Kidney tubule cell (primary cell): Measurements from ENCODE around the gene CDKN1C.

Experiments
- DNase-seq: peaks from one replicate; pipeline ENCODE4 v3.0.0-alpha.2; 2018; ENCODE audit warnings: low spot score

The CDKN1C gene

DNA sequence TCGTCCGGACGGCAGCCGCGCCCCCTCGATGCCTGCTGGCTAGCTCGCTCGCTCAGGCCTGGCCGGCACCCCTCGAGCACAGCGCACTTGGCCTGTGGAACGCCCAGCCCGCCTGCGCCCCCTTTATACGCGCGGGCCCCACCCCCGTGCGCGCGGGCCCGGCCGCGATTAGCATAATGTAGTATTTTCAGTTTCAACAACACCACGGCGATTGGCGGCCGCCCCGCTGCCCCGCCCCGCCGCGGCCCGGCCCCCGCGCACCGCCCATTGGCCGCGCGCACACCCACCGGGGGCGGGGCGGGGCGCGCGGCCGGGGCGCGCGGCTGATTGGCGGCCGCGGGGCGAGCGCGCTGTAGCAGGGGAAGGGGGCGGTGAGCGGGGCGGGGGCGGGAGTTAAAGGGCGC is at the start of gene CDKN1C:
Gene CDKN1C (minus strand): TSS at position 98 of the 404 bp plus-strand sequence. CDS start 319 bp downstream, outside the sequence.
- peak; percentile 80 for DNase-seq

DNA sequence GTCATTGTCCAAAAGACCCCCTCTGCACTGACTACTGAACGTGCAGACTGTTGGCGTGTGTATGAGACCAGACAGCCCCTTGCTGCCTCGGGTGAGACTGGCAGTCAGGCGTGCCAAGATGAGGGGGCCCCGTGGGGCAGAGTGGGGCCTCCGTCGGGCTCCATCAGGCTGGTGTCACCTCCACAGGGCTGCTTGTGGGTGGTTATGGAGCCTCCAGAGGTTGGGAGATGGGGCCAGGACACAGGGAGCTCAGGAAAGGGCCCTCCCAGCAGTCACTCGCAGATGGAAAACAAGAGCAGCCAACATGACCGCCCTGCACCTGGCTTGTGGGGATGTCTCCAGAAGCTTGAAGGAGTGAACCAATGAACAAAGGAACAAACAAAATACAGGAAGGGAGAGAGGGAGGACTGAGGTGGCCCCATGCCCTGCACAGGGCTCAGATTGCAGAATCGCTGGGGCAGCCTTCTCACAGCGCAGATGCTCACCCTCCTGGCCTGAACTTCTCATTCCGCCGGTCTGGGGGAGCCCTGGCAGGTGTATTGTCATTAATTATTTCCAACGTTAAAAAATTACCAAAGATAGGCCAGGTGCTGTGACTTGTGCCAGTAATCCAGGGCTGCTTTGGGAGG is 49.1 kb upstream of the CDKN1C start:
- DNase-seq = no peak

DNA sequence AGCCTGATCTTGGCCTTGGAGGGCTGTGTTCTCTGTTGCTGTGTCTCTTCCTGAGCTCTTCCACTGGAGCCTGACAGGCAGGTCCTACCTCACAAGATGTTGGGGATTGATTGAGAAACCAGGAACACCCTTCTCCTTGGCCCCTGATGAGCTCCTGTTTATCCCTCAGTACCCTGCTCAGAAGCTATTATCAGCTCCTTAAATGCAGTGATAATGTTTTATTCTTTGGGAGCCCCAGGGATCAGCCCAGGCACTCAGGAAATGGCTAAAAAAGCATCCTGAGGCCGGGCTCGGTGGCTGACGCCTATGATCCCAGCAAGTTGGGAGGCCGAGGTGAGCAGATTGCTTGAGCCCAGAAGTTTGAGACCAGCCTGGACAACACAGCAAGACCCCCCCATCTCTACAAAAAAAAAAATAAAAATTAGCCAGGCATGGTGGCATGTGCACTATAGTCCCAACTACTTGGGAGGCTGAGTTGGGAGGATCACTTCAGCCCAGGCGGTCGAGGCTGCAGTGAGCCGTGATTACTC is 48.5 kb upstream of the CDKN1C start:
- DNase-seq = no peak

DNA sequence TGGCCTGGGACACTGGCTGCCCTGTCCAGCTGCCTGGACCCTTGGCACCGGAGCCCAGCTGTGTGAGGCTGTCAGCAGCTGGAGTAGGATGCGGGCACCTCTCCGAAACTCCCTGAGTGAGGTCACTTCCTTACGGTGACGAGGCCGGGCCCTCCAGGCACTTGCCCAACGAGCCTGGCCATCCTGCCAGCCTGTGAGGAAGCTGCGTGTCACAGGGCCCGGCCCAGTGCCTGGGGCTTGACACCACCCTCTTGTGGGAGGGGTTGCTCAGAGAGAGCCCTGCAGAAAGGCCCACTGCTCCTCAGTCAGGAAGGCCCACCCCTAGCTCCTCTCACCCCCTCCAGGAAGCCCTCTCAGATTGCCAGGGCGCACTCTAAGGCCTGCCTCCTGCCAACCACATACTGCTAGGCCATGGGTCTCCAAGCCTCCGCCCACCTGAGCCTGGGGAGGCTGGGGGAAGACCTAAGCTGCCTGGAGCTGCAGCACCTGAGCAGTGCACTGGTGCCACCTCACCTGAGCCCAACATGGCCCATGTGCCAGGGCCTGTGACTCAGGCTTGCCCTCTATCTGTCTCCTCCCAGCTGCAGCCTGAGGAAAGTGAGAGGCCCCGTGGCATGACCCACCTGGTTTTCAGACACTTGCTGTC is 47.9 kb upstream of the CDKN1C start:
- DNase-seq = peak; percentile 95

DNA sequence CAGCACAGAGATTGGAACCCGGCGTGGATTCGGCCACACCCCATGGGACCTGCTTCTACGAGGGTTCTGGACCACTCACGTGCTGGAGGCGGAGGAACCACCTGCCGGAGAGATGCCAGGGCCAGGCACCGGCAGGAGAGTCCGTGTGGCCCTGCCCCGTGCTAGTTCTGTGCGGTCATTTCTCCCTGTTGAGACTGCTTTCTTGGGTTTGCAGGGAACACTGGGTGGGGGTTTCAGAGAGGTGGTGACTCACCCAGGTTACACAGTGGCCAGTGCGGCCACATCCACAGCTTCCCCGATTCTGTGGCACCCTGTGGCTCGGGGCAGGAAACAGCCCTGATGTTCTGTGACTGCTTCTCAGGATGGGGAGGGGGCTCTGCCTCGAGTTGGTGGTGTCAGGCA is 47.3 kb upstream of the CDKN1C start:
- peak; percentile 74 for DNase-seq

DNA sequence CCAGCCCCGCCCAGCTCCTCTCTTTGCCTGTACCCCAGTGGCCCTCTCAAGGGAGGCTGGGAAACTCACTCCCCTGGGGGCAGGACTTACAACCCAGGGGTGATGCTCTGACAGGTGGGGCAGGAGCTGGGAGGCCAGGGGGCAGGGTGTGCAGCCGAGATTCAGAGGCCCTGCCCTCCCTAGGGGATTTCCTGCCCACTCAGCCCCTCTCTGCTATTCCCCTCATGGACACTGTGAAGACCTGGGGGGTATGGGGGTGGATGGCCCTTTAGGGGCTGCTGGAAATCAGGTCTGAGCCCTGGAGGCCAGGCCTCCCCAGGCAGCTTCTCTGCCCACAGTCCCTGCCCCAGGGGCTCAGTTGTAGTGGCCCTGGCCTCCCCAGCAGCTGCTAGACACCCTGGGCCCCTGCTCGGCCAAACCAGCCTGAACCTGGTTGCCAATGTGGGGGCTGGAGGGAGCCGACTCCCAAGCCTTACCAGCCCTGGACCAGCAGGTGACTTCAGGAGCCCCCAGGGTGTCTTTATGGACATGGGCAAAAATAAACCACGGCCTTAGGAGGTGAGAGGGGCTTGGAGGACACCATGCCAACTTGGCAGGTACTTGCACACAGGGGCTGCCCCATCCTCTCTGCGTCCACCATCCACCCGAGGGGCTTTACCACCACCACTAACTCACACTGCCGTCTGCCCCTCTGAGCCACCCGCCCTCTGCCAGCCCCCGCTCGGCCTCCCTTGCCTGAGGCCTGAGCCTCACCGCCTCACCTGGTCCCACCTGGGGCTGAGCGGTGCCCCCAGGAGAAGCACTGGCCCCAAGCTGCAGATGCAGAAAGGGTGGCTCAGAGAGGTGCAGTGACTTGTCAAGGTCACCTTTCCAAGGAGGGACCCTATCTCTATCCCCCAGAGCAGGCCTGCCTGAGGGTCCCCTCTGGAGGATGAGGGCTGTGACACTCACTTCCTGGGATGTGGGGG is 46.5 kb upstream of the CDKN1C start:
- DNase-seq = no peak

DNA sequence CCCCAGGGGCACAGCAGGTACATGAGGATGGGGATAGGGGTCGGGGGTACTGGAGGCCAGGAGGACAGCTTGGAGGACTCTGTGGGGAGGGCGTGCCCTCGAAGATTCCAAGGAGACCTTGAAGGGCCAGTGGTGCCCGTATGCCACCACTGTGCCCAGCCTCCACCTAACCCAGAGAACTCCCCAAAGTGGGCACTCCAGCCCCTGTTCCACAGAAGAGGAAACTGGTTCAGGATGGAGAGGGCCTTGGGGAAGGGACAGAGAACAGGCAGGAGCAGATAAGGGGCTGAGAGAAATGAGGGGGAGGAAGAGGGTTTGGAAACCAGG is 45.8 kb upstream of the CDKN1C start:
- DNase-seq = no peak

DNA sequence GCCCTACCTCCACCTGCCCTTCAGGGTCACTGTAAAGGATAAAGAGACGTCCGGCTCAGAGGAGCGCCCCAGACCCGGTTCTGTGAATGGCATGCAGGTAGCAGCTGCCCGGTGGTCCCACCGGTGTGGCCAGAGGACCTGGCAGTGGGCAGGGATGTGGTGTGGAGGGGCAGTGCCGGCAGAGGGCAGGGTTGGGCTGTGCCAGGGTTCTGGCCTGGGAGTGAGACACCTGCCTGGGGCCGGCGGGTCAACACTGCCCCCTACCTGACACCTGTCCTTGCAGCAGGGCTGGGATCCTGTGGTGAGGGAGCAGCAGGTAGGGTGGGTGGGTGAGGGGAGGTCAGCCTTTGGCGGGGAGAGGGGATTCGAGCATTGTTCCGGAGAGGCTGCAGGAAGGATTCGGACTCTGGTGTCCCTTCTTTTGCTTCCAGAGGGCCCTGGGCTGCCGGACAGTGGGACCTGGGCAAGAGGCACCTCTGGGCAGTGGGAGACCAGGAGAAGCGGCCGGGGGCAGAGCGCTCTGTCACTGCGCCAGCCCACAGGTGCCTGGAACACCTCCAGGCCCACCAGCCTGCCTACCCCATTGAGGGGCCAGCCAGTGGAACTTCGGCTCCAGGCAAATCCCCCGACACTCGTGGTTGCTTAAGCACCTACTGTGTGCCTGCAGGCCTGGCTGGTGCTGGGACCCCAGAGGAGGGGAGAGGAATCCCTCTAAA is 45.3 kb upstream of the CDKN1C start:
- peak; percentile 91 for DNase-seq

DNA sequence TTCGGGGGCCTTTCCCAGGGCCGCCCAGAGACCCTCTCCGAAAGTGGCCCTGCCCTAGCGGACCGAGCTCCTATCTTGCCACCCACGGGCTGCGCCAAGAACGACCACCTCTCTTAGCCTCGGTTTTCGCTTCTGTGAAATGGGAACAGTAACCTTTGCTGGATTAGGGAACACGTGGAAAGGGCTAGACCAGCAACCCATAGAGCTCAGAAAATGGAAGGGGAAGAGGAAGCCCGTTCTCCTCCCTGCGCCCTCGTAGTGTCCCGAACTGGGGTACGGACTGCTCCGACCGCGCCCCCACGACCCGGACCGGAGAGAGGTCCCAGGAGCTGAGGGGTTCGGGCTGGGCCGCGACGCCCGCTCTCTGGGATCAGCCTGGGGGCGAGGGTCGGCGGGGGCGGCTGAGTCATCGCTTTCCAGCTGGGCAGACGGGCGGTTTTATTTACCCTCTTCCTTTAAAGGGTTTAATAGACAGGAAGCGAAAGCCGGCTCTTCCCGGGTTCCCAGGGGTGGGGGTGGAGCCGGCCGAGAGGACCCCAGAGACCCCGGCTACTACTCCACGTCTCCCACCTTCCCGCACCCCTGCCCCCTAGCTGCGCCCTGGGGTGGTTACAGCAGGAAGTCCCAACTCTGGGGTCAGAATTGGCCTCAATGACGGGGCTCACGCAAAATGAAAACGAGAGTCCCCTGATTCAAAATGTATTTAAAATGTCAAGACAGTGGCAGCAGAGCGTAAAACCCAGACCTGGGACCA is 44.6 kb upstream of the CDKN1C start:
- DNase-seq = peak; percentile 74

DNA sequence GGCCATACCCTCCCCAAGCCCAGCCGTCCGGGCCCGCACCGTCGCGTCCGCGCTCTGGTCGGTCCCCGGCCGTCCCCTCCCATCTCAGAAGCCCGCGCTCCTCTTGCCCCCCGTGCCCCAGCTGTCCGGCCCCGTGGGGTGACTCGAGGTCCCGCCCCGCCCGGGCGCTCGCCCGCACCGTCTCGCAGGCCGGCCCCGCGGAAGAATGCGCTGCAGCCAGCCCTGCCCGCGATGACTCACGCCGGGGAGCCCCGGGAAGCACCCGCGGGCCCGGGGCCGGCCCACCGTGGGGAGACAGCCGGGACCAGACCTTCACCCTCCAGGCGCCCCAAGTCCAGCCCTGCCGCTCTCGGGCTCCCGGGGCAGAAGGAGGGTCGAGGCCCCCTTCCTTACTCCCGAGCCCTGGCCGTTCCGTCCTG is 44.0 kb upstream of the CDKN1C start:
- peak; percentile 83 for DNase-seq

DNA sequence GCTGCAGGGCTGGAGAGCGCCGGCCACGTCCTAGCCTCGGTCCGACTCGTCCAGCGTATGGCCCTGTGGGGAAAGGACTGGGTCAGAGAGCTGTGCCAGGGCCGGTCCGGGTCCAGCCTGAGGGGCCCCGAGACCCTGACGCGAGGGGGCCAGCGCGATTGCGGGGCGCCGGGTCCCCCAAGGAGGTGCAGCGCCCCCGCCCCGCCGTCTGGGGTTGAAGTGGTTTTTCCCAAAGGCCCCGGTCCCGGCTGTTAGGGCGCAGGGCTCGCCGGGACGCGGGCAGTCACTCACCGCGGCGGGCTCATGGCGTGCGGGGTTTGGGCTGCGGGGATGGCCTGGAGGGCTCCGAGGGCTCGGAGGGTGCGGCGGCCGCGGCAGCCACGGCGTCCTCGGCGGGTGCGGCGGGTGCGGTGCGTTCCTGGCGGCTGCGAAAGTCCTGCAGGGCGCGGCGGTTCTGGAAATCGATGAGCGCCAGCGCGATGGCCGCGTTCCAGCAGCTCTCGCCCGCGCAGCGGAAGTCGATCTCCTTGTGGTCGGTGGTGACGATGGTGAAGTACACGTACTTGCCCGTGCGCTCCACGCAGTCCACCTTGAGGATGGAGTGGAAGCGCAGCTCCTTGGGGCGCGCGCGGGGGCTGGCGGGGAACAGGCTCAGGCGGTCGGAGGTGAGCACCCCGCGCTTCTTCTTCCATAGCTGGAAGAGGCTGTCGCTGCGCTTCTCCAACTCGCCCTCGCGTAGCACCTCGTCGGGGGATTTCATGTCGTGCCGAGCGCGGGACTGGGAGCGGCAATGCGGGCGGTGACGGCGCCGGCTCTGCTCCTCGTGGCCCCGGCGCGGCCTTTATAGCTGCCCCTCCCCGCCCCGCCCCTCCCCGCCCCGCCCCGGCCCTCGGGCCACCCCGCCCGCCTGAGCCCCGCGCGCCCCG is 43.3 kb upstream of the CDKN1C start, which contains the start of gene PHLDA2:
Gene PHLDA2 (minus strand): TSS at position 816 of the 926 bp plus-strand sequence. CDS start 56 bp downstream, at position 760.
- DNase-seq = peak; percentile 81

DNA sequence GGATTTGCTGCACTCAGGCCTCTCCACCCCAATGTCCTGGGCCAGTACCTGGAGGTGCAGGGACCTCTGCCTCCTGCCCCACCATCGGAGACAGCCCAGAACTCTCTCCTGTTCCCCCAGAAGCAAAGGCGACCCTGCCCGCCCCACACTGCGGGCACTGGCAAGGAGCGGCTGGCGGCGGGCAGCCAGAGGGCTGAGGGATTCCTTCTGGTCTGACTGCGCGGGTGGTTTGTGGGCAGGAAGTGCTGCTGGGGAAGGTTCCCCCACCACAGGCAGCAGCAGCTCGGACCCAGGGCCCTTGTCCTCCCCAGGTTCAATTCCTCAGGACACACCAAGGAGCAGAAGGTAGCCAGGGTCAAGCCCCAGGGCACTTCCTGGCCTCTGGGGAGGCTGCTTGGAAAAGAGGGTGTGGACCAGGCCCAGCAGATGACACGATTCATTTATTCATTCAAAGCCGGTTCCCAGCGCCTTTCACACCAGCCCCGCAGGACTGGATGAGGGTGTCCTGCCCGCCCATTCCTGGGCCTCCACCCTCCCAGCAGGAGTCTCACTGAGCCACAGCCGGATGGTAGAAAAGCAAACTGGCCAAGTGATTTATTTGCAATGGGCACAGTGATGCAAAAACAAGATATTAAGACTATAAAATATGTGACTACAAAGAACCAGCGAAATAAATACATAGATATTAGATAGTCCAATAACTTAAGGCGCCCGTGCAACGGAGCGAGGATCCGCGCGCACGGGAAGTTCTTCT is 42.5 kb upstream of the CDKN1C start:
- peak; percentile 58 for DNase-seq

DNA sequence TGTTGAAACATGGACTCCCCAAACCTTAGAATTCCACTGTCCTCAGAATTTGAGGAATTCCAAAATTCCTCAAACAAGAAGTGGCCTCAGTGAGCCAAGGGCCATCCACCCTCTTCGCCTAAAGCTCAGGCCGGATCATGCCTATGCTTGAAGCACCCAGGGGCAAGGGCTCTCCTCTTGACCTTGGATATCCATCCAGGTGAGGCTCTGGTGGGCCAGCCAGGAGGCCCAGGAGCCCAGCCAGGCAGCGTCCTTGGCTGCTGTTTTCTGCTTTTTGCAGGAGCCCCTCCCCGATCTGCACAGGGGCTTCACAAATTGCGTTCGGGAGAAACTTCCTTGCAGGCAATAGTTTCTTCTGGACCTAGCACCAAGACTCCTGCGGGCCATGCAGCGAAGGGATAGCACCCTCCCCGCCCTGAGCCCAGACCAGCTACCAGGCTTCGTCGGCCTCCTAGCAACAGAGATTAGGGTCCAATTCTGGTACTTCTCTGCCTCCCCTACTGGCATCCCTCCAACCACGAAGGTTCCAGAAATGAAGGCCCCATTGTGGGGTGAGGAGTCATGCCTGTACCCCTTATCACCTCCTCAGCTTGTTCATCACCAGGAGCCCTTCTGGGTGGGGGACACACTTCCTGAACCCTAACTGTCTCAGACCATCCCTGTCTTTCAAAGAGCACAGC is 41.7 kb upstream of the CDKN1C start:
- no peak for DNase-seq

DNA sequence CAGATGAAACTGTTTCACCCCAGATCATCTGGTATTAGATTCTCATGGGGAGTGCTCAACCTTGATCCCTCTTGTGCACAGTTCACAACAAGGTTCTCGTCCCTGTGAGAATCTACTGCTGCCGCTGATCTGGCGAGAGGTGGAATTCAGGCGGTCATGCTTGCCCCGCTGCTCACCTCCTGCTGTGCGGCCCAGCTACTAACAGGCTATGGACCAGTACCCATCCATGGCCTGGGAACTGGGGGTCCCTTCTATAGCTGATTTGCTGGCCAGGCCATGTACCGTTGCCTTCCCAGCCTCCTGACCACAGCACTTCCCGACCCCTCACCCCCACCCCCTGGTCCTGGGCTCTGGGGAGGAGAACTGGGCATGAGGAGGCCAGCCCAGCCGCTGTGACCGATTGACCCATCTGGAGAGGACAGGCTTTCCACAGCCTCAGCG is 41.1 kb upstream of the CDKN1C start:
- no peak for DNase-seq

DNA sequence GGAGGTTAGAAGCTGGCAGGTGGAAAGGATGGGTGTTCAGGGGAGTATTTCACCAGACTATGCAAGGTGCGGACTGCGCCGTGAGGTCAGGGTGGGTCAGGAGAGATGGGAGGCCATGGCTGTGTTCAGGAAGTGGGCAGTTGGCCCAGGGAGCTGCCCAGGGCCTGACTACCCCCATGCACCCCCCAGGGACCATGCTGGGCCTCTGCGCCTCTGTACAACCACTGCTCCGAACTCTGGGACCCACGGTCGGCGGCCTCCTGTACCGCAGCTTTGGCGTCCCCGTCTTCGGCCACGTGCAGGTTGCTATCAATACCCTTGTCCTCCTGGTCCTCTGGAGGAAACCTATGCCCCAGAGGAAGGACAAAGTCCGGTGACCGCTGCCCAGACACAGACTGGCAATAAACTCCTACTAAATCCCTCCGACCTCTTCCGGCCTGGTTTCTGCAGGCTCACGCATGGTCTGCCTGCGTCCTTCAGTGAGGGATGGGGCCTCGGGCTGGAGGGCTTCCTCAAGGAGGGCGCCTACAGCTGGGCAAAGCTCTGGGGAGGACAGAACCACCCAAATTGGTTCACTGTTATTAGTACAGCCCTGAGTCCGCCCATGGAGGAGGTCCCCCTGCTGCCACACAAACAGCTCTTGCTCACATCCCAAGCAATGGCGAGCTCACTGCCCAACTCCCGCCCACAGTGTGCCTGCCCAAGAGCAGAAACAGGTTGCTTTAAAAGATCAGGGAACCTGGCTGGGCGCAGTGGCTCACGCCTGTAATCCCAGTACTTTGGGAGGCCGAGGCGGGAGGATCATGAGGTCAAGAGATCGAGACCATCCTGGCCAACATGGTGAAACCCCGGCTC is 39.5 kb upstream of the CDKN1C start:
- DNase-seq = no peak

DNA sequence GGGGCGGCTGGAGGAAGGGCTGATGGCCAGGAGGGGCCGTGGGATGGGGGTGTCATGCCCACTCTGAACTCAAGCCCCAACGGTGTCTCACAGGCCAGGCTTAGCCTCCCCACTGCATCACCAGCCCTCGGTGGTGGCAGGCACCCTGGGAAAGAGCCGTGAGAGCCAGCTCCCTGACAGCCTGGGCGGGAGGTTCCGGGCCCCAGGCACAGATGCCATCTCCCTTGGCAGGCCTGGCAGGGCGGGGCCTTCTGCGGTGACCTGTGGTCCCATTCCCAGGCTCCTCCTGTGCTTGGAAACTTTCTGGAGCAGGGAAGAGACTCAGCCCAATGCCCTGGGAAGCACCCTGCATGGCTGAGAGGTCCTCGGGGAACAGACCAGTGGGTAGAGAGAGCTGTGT is 38.8 kb upstream of the CDKN1C start:
- no peak for DNase-seq
